HEK293T (cell line): ENCODE results near the gene INHBC.

ENCODE experiments used
- CTCF ChIA-PET: fragments of 350-600 bp; formaldehyde crosslinking; extraction: SDS; loops from one replicate; lab custom pipeline; 2021; ENCODE audit warnings: antibody characterized with exemption, inconsistent platforms; lab: Yijun Ruan, JAX
- POLR2A ChIA-PET: fragments of 350-600 bp; formaldehyde crosslinking; extraction: SDS; loops from one replicate; lab custom pipeline; 2020; ENCODE audit warnings: antibody characterized with exemption, inconsistent platforms; lab: Yijun Ruan, JAX
- DNase-seq: peaks from one replicate; pipeline ENCODE4 v3.0.0; 2012; ENCODE audit warnings: mixed read lengths; ENCODE audit errors: extremely low spot score
- ARNT ChIP-seq: fragments of 450-650 bp; IDR thresholded peaks from 2 replicates; pipeline ENCODE4 v1.6.1; 2017; ENCODE audit warnings: mild to moderate bottlenecking
- BHLHE40 ChIP-seq: fragments of 450-650 bp; IDR thresholded peaks from 2 replicates; pipeline ENCODE4 v1.6.1; 2016; ENCODE audit warnings: mild to moderate bottlenecking, moderate library complexity, borderline replicate concordance
- CTBP1 ChIP-seq: fragments of 450-650 bp; IDR thresholded peaks from 2 replicates; pipeline ENCODE4 v1.6.1; 2016; ENCODE audit warnings: borderline replicate concordance
- ELF4 ChIP-seq: fragments of 450-650 bp; IDR thresholded peaks from 2 replicates; pipeline ENCODE4 v1.6.1; 2017; ENCODE audit warnings: antibody characterized with exemption
- FOXA1 ChIP-seq: fragments of 450-650 bp; IDR thresholded peaks from 2 replicates; pipeline ENCODE4 v1.6.1; 2016; ENCODE audit warnings: mild to moderate bottlenecking
- FOXK2 ChIP-seq: fragments of 450-650 bp; IDR thresholded peaks from 2 replicates; pipeline ENCODE4 v1.6.1; 2016; ENCODE audit warnings: mild to moderate bottlenecking
- FOXM1 ChIP-seq: fragments of 450-650 bp; IDR thresholded peaks from 2 replicates; pipeline ENCODE4 v1.6.1; 2017; ENCODE audit warnings: mild to moderate bottlenecking, borderline replicate concordance
- HDGF ChIP-seq: fragments of 450-650 bp; IDR thresholded peaks from 2 replicates; pipeline ENCODE4 v1.6.1; 2017; ENCODE audit warnings: antibody characterized with exemption, borderline replicate concordance
- L3MBTL2 ChIP-seq: fragments of 450-650 bp; conservative IDR thresholded peaks from 2 replicates; pipeline ENCODE4 v1.6.1; 2016; ENCODE audit warnings: mild to moderate bottlenecking
- LEF1 ChIP-seq: fragments of 450-650 bp; IDR thresholded peaks from 2 replicates; pipeline ENCODE4 v1.6.1; 2017; ENCODE audit warnings: mild to moderate bottlenecking, borderline replicate concordance
- NFRKB ChIP-seq: fragments of 450-650 bp; IDR thresholded peaks from 2 replicates; pipeline ENCODE4 v1.6.1; 2016; ENCODE audit warnings: mild to moderate bottlenecking, moderate library complexity
- PKNOX1 ChIP-seq: fragments of 450-650 bp; IDR thresholded peaks from 2 replicates; pipeline ENCODE4 v1.6.1; 2016
- SP1 ChIP-seq: fragments of 450-650 bp; IDR thresholded peaks from 2 replicates; pipeline ENCODE4 v1.6.1; 2017
- SUZ12 ChIP-seq: fragments of 450-650 bp; IDR thresholded peaks from 2 replicates; pipeline ENCODE4 v1.6.1; 2016; ENCODE audit warnings: mild to moderate bottlenecking
- TARDBP ChIP-seq: fragments of 450-650 bp; IDR thresholded peaks from 2 replicates; pipeline ENCODE4 v1.6.1; 2016
- ZNF384 ChIP-seq: fragments of 450-650 bp; IDR thresholded peaks from 2 replicates; pipeline ENCODE4 v1.6.1; 2016

Gene INHBC

GRCh38 chr12:57460468-57460784, 25.8 kb downstream of the INHBC start:
- ChIA-PET POLR2A (interaction anchor here (0.8 to 2.0 kb wide), 2 partner anchors 8 to 55 kb away, joined by 3 to 7 read pairs; no protein-coding TSS in a partner anchor), CTCF (interaction anchor here (0.6 to 0.7 kb wide), 2 partner anchors 17 to 99 kb away, joined by 3 read pairs; no protein-coding TSS in a partner anchor)
- TF ChIP-seq ELF4 (no peak), SP1 (no peak), ARNT (no peak), FOXA1 (no peak), NFRKB (no peak)
- no peak for DNase-seq

GRCh38 chr12:57460841-57461275, 26.3 kb downstream of the INHBC start:
- DNase-seq = no peak
- no peak for TF ChIP-seq NFRKB
- TF ChIP-seq ZNF384 = no peak
- TF ChIP-seq BHLHE40 = no peak
- ChIA-PET POLR2A (interaction anchor here (0.9 to 2.9 kb wide), 3 partner anchors 9 to 216 kb away, joined by 3 to 10 read pairs (median 7); partner anchors contain the start of gene DDIT3), CTCF (interaction anchor here (0.6 to 0.7 kb wide), 3 partner anchors 16 to 218 kb away, joined by 3 read pairs; no protein-coding TSS in a partner anchor)

GRCh38 chr12:57461276-57461916, 26.8 kb downstream of the INHBC start:
- CTCF ChIA-PET = interaction anchor here (0.6 to 1.7 kb wide), 4 partner anchors 19 to 247 kb away, joined by 3 to 4 read pairs (median 3); partner anchors contain the start of gene ARHGAP9
- POLR2A ChIA-PET = interaction anchor here (0.9 to 2.9 kb wide), 3 partner anchors 9 to 216 kb away, joined by 3 to 10 read pairs (median 7); partner anchors contain the start of gene DDIT3
- TF ChIP-seq FOXM1 (no peak), NFRKB (no peak), L3MBTL2 (no peak), FOXK2 (no peak), FOXA1 (no peak), ELF4 (no peak), ZNF384 (no peak), PKNOX1 (no peak), HDGF (no peak)
- peak; percentile 74 for DNase-seq

- no peak for DNase-seq
- ChIA-PET POLR2A (interaction anchor here (2.0 to 2.9 kb wide), 2 partner anchors 10 to 58 kb away, joined by 7 to 10 read pairs; partner anchors contain the start of gene DDIT3), CTCF (interaction anchor here (0.7 to 1.7 kb wide), 4 partner anchors 9 to 248 kb away, joined by 3 to 4 read pairs (median 3); partner anchors contain the start of gene ARHGAP9)
- TF ChIP-seq CTBP1 (no peak), ZNF384 (no peak), LEF1 (no peak), FOXM1 (no peak), SP1 (no peak), ELF4 (no peak), TARDBP (no peak), NFRKB (no peak), HDGF (no peak), SUZ12 (no peak)
Observed at GRCh38 chr12:57461917-57462250, 27.3 kb downstream of the INHBC start.

GRCh38 chr12:57462251-57462911, 27.8 kb downstream of the INHBC start:
- TF ChIP-seq CTBP1 (0 out of 2 replicates have a peak, but pooled peaks have one; percentile 37), ARNT (no peak), TARDBP (0 out of 2 replicates have a peak, but pooled peaks have one; percentile 25), LEF1 (no peak), FOXM1 (no peak), L3MBTL2 (peak; percentile 33; the same call in 1 of the 2 replicates)
- ChIA-PET POLR2A (interaction anchor here (1.6 to 2.9 kb wide), 3 partner anchors 8 to 58 kb away, joined by 7 to 10 read pairs (median 10); partner anchors contain the start of genes DDIT3 and INHBE), CTCF (interaction anchor here (0.7 to 1.7 kb wide), 4 partner anchors 10 to 248 kb away, joined by 3 to 4 read pairs (median 3); partner anchors contain the start of gene ARHGAP9)
- peak; percentile 92 for DNase-seq

- ChIA-PET CTCF (interaction anchor here (0.9 to 1.7 kb wide), 2 partner anchors 17 to 147 kb away, joined by 3 read pairs; partner anchors contain the start of gene ARHGAP9), POLR2A (interaction anchor here (1.6 to 2.9 kb wide), 2 partner anchors 9 to 57 kb away, joined by 10 read pairs; partner anchors contain the start of genes DDIT3 and INHBE)
- DNase-seq = no peak
- TF ChIP-seq SP1 (no peak), FOXK2 (no peak), CTBP1 (no peak), HDGF (no peak), ARNT (no peak), TARDBP (no peak), ZNF384 (no peak)
Observed at GRCh38 chr12:57462912-57463253, 28.3 kb downstream of the INHBC start.

- ChIA-PET POLR2A (interaction anchor here (2.3 kb wide), 1 partner anchor 9 kb away, joined by 11 read pairs; the partner anchor contains the start of gene INHBE), CTCF (no interaction called here)
- no peak for DNase-seq
- TF ChIP-seq SP1 (no peak), ELF4 (no peak), FOXM1 (no peak), NFRKB (no peak), HDGF (no peak), LEF1 (no peak), TARDBP (no peak), ARNT (no peak), CTBP1 (no peak)
Observed at GRCh38 chr12:57464569-57464968, 30.0 kb downstream of the INHBC start.
